ENCODE measurements around the gene PACSIN2. TPM values are rescaled to one million over a fixed set of nuclear protein-coding genes. Genes with fewer than 3 reads are reported as not detected.

The PACSIN2 gene
- total and polyA plus RNA-seq, 8 donors, result 45.1 to 109 (median 95.4) TPM

GRCh38 chr22:42904050-42904449, 110.9 kb downstream of the PACSIN2 start:
- no peak for FAIRE-seq
- ATAC-seq, result no peak
- H3K4me1 ChIP-seq, result peaks cover 31 to 47% (median 41%) of the 10 kb centered on the region in 3 donors
- 86 to 90% methylated on average over 12 of the region's 12 CpGs for WGBS, 2 donors
- no peaks in the 10 kb centered on the region for H3K36me3 ChIP-seq
- H3K9me3 ChIP-seq, result no peaks in the 10 kb centered on the region
- intact Hi-C loops (cut with DNase I), result no loop called here
- no peak overlapping the region for H3K4me3 ChIP-seq
- H3K27me3 ChIP-seq, result no peaks in the 10 kb centered on the region
- no peak for TF ChIP-seq CTCF (IDR thresholded peaks at IDR 0.05)
- H3K27ac ChIP-seq, result peak overlapping the region in 3 of 4 donors; percentile 19 to 84 (median 70)
- no peak for DNase-seq

DNA sequence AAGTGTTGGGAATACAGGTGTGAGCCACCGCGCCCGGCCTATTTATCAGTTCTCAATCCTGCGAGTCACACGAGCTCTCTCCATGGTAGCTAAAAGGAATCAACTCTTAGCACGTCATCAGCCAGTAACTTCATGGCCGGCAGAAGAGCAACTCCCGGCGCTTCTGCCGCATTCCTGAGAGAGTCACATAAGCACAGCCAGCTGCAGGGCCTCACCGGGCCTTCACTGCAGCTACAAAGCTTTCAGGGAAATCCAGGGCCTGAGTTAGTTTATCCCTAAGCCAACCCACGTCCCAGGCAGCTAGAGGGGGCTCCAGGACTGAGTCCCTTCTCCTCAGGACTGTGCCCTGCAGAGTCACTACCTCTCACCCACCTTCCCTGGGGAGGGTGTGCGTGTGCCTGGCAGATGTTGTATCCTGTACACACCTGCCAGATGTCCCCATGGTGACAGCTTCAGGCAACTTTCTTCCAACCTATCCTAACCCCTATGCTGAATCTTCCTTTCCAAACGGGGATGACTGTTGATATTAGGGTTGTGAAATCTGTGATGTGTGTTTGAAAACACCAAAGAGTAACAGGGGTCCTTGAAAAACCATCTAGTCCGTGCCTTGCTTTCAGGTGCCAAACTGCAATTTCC, 112.0 kb downstream of the PACSIN2 start:
- no peak for TF ChIP-seq CTCF (IDR thresholded peaks at IDR 0.05)
- Histone ChIP-seq H3K4me1 (peaks cover 26 to 43% (median 35%) of the 10 kb centered on the region in 3 donors), H3K9me3 (no peaks in the 10 kb centered on the region), H3K4me3 (no peak overlapping the region), H3K27me3 (no peaks in the 10 kb centered on the region), H3K36me3 (no peaks in the 10 kb centered on the region), H3K27ac (no peak overlapping the region)
- FAIRE-seq (no peak), ATAC-seq (no peak), DNase-seq (no peak)
- intact Hi-C loops (cut with DNase I), result no loop called here
- 76 to 78% methylated on average over 15 of the region's 15 CpGs for WGBS, 2 donors

GRCh38 chr22:42901790-42902508, 113.0 kb downstream of the PACSIN2 start:
- Histone ChIP-seq H3K27me3 (no peaks in the 10 kb centered on the region), H3K27ac (peak overlapping the region in 1 of 4 donors; percentile 12), H3K4me3 (no peak overlapping the region), H3K9me3 (no peaks in the 10 kb centered on the region), H3K36me3 (no peaks in the 10 kb centered on the region), H3K4me1 (peaks cover 24 to 37% (median 29%) of the 10 kb centered on the region in 3 donors)
- DNase-seq (no peak), ATAC-seq (no peak), FAIRE-seq (no peak)
- intact Hi-C loops (cut with DNase I), result no loop called here
- whole genome bisulfite sequencing, 2 donors, result 77 to 86% methylated on average over 14 of the region's 14 CpGs
- TF ChIP-seq CTCF (IDR thresholded peaks at IDR 0.05), result no peak

GRCh38 chr22:42897960-42898359, 117.0 kb downstream of the PACSIN2 start:
- 82 to 87% methylated on average over 7 of the region's 7 CpGs for WGBS, 2 donors
- H3K4me3 ChIP-seq, result no peak overlapping the region
- peaks cover 28 to 41% (median 29%) of the 10 kb centered on the region in 3 donors for H3K4me1 ChIP-seq
- H3K27ac ChIP-seq, result no peak overlapping the region
- H3K27me3 ChIP-seq, result no peaks in the 10 kb centered on the region
- FAIRE-seq (no peak), DNase-seq (no peak), ATAC-seq (no peak)
- H3K9me3 ChIP-seq, result no peaks in the 10 kb centered on the region
- intact Hi-C loops (cut with DNase I), result no loop called here
- H3K36me3 ChIP-seq, result no peaks in the 10 kb centered on the region
- no peak for TF ChIP-seq CTCF (IDR thresholded peaks at IDR 0.05)

GRCh38 chr22:42895541-42895981, 119.4 kb downstream of the PACSIN2 start:
- ATAC-seq, result peak in 1 of 4 donors; percentile 0

More at GRCh38 chr22:42895541-42895981, 119.4 kb downstream of the PACSIN2 start:
- Histone ChIP-seq H3K9me3 (no peaks in the 10 kb centered on the region), H3K27me3 (no peaks in the 10 kb centered on the region), H3K36me3 (peaks cover 0 to 3% (median 0%) of the 10 kb centered on the region in 3 donors), H3K4me3 (no peak overlapping the region), H3K4me1 (peaks cover 42 to 64% (median 47%) of the 10 kb centered on the region in 3 donors), H3K27ac (peak overlapping the region; percentile 39 to 93 (median 67))
- FAIRE-seq, result no peak
- peak in 2 of 6 donors; percentile 46 to 54 for DNase-seq
- TF ChIP-seq CTCF (IDR thresholded peaks at IDR 0.05), result no peak
- WGBS, 2 donors, result 18 to 23% methylated on average over 9 of the region's 9 CpGs
- intact Hi-C loops (cut with DNase I), result no loop called here

All from pancreas (tissue), 10 donors.